ENCODE results near the gene TMEM14C.
"Not testable (repeated sequence)": the region's sequence is repeated elsewhere in the genome, so short reads cannot be mapped to it uniquely, and the experiment has no call there.

The TMEM14C gene

DNA sequence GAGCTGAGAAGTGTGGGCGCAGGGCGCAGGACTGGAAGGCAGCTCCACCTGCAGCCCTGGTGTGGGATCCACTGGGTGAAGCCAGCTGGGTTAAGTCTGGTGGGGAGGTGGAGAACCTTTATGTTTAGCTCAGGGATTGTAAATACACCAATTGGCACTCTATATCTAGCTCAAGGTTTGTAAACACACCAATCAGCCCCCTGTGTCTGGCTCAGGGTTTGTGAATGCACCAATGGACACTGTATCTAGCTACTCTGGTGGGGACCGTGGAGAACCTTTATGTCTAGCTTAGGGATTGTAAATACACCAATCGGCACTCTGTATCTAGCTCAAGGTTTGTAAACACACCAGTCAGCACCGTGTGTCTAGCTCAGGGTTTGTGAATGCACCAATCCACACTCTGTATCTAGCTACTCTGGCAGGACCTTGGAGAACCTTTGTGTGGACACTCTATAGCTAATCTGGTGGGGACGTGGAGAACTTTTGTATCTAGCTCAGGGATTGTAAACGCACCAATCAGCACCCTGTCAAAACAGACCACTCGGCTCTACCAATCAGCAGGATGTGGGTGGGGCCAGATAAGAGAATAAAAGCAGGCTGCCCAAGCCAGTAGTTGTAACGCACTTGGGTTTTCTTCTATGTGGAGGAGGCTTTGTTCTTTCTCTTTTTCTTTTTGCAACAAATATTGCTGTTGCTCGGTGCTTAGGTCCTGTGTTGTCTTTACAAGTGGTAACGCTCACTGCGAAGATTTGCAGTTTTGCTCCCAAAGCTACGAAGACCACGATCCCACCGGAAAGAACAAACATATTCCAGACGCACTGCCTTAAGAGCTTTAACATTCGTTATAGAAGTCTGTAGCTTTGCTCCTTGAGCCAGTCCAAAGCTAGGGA lies 1.7 kb upstream of the TMEM14C start:
- not testable (repeated sequence) for DNase-seq (ENCODE audit: low read depth)

GRCh38 chr6:10721850-10722569 lies 860 bp upstream of the TMEM14C start:
- no peak for DNase-seq (ENCODE audit: low read depth)

DNA sequence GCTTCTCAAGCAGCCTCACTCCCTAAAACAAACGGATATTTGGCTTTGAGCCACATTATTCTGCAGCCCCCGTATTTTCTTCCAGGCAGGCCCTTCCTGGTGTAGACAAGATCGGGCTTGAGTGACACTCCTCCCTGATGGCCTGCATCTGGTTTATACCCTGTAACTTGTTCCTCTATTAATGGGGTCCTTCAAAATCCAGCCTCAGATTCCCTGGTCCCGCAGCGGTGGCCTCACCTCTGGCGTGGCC lies 375 bp upstream of the TMEM14C start:
- DNase-seq (ENCODE audit: low read depth), result no peak

DNA sequence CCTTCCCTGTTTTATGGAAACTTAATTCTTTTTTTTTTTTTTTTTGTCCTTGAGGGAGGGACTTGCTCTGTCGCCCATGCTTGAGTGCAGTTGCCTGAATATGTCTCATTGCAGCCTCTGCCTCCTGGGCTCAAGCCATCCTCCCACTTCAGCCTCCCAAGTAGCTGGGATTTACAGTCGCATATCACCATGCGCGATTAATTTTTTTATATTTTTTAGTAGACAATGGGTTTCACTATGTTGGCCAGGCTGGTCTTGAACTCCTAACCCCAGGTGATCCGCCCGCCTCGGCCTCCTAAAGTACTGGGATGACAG lies 654 bp downstream of the TMEM14C start:
- DNase-seq (ENCODE audit: low read depth), result no peak

GRCh38 chr6:10725044-10725443 lies 2.2 kb downstream of the TMEM14C start:
- DNase-seq (ENCODE audit: low read depth), result no peak

GRCh38 chr6:10725716-10726115 lies 2.8 kb downstream of the TMEM14C start:
- DNase-seq (ENCODE audit: low read depth), result no peak

GRCh38 chr6:10730254-10730653 lies 7.4 kb downstream of the TMEM14C start:
- no peak for DNase-seq (ENCODE audit: low read depth)

DNA sequence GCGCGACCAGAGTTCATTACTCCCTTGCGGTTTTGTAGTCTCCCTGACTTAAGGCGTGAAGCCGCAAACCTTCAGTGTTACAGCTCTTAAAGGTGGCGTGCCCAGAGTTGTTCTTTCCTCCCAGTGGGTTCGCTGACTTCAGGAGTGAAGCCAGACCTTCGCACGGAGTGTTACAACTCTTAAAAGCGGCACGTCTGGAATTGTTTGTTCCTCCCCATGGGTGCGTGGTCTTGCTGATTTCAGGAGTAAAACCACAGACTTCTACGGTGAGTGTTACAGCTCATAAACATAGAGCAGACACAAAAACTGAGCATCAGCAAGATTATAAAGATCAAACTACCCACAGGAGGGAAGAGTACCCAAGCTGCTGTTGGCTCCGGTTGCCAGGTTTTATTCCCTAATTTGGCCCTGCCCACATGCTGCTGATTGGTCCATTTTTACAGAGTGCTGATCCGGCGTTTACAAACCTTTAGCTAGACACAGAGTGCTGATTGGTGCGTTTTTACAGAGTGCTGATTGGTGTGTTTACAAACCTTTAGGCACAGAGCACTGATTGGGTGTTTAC lies 10.4 kb downstream of the TMEM14C start:
- DNase-seq (ENCODE audit: low read depth), result no peak

- DNase-seq (ENCODE audit: low read depth), result no peak
Measured at GRCh38 chr6:10733863-10734262, 11.0 kb downstream of the TMEM14C start.

DNA sequence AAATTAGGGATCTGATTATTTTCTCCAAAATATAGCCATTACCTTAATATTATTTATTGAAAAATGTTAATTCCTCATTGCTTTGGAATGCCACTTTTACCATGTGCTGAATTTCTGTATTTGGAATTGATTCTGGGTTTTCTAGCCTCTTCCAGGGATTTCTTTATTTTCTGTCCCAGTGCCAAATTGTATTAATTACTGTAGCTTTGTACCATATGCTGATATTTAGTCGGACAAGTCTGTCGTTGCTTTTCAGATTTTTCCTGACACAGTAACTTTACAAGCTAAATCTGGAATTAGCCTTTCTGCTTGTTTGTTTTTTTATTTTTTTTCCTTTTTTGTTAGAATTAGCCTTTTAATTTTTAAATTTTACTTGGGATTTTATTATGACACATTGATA lies 13.9 kb downstream of the TMEM14C start:
- DNase-seq (ENCODE audit: low read depth), result no peak

DNA sequence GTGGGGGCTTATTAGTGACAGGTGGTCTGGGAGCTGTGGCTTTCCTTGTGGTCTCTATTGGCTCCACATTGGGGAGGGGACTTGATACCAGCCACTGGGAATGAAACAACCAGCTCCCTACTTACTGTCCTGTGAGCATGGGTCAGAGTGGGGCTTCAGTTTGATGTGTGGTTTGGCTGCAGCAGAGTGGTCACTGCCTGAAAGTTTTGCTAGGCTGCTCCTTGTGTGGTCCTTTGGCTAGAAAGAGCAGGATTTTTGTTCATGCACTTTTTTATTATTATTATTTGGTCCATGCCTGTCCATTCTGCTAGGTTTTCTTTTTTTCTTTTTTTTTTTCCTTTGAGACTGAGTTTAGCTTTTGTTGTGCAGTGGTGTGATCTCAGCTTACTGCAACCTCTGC lies 17.2 kb downstream of the TMEM14C start:
- DNase-seq (ENCODE audit: low read depth), result no peak

DNA sequence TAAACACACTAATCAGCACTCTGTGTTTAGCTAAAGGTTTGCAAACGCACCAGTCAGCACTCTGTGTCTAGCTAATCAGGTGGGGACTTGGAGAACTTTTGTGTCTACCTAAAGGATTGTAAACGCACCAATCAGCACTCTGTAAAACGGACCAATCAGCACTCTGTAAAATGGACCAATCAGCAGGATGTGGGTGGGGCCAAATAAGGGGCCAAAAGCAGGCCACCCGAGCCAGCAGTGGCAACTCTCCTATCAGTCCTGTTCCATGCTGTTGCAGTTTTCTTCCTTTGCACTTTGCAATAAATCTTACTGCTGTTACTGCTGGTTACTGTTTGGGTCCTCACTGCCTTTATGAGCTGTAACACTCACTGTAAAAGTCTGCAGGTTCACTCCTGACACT lies 18.8 kb downstream of the TMEM14C start:
- not testable (repeated sequence) for DNase-seq (ENCODE audit: low read depth)

GRCh38 chr6:10742251-10742650 lies 19.4 kb downstream of the TMEM14C start:
- no peak for DNase-seq (ENCODE audit: low read depth)

DNA sequence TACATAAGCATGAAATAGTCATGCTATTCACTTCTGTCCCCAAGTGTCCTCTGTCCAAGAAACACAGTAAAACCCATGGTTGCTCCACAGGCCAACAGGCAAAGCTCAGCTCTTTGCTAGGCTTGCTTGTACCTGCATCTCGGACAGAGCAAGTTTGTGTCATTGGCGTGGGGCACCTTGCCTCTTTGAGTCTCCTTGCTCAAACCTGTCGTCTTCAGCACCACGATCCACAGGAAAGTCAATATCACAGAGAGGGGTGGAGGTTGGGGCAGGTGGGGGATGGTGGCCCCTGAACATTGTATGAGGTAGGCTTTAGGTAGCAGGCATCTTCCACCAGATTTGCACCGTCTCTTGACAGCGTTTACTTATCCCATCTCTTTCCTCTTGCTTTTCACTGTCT lies 20.6 kb downstream of the TMEM14C start:
- DNase-seq (ENCODE audit: low read depth), result no peak

- DNase-seq (ENCODE audit: low read depth), result no peak
Measured at GRCh38 chr6:10745116-10745515, 22.2 kb downstream of the TMEM14C start.

DNA sequence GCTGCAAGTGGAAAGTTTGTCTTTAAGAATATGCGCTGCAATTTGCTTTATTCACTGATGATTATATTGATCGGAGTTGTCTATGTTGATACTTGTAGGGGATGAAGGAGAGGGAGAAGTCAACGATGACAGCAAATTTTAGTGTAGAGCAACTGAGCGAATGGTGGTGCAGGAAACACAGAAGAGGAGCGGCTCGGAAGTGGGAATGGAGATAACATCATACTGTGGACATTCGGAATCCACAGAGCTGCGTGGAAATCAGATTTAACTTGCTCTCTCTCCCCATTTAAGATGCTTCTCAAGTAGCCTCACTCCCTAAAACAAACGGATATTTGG lies 24.0 kb downstream of the TMEM14C start:
- no peak for DNase-seq (ENCODE audit: low read depth)

GRCh38 chr6:10747251-10747972 lies 24.5 kb downstream of the TMEM14C start, which contains the start of gene TMEM14B:
TMEM14B (plus strand) TSS chr6:10747805; CDS start chr6:10749246, 1,441 bp downstream.
- peak; percentile 89 for DNase-seq (ENCODE audit: low read depth)

DNA sequence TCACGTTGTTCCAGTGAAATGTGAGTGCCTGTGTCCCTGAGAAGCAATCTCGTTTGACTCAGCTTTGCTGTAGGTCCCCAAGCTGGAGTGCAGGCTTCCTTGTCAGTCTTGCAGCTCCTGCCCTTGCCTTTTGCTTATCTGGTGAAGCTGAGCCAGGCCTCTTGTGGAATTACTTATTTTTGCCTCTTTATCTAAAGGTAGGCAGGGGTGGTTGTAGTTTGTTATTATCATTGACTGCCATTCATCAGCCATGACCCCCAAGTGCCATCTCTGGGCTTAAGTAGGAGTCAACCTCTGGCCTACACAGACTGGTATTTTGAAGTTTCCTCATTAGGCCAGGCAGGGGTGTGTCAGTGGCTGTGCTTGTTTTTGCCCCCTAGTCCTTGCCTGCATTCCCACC lies 26.9 kb downstream of the TMEM14C start:
- no peak for DNase-seq (ENCODE audit: low read depth)

DNA sequence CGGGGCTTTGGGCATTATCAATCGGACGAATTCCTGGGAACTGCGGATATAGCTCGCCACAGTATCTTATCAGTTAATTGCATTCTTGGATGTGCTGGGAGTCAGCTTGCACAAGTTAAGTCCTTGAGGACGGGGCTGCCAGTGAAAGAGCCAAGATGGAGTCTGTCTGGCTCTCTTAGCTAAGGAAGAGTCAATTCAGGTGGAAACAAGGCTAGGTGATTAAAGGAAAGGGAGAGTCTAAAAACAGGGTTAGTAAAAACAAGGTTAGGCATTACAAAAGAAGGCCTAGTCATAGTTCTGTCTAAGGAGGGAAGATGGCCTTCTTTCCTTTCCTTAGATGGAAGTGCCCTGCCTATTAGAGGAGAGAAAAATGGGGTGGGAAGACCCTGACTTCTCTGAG lies 27.7 kb downstream of the TMEM14C start:
- not testable (repeated sequence) for DNase-seq (ENCODE audit: low read depth)

GRCh38 chr6:10751757-10752156 lies 28.9 kb downstream of the TMEM14C start:
- not testable (repeated sequence) for DNase-seq (ENCODE audit: low read depth)

DNA sequence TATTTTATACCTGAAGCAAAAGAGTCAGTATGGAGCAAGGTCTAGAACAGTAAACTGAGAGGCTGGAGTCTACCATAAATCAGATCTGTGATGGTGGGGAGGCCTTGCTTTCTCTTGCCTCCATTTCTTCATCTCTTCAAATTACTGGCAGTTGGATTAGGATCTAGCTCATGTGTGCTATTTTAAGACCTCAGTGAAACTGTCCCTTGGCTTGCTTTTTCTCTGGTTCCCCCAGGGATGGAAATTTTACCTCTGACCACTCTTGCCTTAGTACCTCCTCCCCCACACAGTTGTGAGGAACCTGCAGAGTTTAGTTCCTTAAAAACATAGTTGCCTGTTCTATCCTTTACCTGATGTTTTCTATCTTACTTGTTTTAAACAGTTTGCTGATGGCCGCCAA lies 33.2 kb downstream of the TMEM14C start:
- no peak for DNase-seq (ENCODE audit: low read depth)

DNA sequence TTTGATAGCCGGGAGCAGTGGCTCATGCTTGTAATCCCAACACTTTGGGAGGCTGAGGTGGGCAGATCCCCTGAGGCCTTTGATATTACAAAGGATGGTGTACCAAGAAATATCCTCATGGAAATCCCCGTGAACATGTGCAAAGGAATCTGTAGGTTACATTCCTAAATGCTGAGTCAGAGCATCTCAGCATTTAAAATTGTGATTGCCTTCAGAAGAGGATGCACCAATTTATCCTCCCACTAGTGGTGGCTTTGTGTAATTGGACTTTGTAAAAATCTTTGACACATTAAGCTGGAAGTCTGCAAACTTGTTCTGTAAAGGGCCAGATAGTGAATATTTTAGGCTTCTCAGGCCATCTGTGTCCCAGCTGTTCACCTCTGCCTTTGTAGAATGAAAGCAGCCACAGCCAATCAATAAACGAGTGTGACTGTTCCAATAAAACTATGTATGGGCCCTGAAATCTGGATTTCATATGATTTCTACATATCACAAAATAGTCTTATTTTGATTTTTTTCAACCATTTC lies 36.5 kb downstream of the TMEM14C start:
- peak; percentile 70 for DNase-seq (ENCODE audit: low read depth)

DNA sequence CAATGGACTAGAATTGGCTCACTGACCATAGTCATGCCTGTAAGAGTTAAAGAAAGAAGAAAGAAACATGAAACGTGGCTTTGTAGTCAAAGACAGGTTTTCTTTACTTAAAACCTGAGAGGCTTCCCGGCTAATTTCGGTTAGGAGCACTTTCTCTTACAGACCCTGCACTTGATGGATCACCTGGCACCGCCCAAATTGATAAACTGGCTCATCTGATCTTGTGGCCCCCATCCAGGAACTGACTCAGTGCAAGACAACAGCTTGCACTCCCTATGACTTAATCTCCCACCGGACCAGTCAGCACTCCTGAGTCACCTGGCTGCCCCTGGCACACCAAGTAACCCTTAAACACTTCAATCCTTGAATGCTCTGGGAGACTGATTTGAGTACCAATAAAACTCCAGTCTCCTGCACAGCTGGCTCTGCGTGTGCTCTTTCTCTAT lies 37.0 kb downstream of the TMEM14C start:
- peak; percentile 51 for DNase-seq (ENCODE audit: low read depth)

Measured in GM04504 (cell line).